BLaER1 treated with 17β-estradiol and CSF1 and Interleukin-3, amounts not matched to agents 10 nM and 100 nM (cell line): Measurements from ENCODE around the gene BAD.
A peak's percentile ranks its signal among the peaks of the same experiment; 100 is the strongest.
"Not testable (repeated sequence)": the region's sequence is repeated elsewhere in the genome, so short reads cannot be mapped to it uniquely, and the experiment has no call there.

Source experiments
- H3K27ac ChIP-seq, 11 experiments: shearing (Covaris generic); formaldehyde crosslinking; 2 replicates each; pipeline ENCODE4 v1.8.1; 2022
- H3K27me3 ChIP-seq, 11 experiments: shearing (Covaris generic); formaldehyde crosslinking; 2 replicates each; pipeline ENCODE4 v1.8.1; 2022
- H3K36me3 ChIP-seq, 11 experiments: shearing (Covaris generic); formaldehyde crosslinking; 2 replicates each; pipeline ENCODE4 v1.8.1; 2022
- H3K4me1 ChIP-seq, 10 experiments: shearing (Covaris generic); formaldehyde crosslinking; 2 replicates each; pipeline ENCODE4 v1.8.1; 2022
- H3K4me2 ChIP-seq, 11 experiments: shearing (Covaris generic); formaldehyde crosslinking; 2 replicates each; pipeline ENCODE4 v1.8.1; 2022
- H3K4me3 ChIP-seq, 10 experiments: shearing (Covaris generic); formaldehyde crosslinking; 2 replicates each; pipeline ENCODE4 v1.8.1; 2022
- H3K9ac ChIP-seq, 11 experiments: shearing (Covaris generic); formaldehyde crosslinking; 2 replicates each; pipeline ENCODE4 v1.8.1; 2022
- H3K9me3 ChIP-seq, 11 experiments: shearing (Covaris generic); formaldehyde crosslinking; replicated peaks in 1 of 11; 2 replicates each; pipeline ENCODE4 v1.8.1; 2022
- H4K20me1 ChIP-seq, 11 experiments: shearing (Covaris generic); formaldehyde crosslinking; 2 replicates each; pipeline ENCODE4 v1.8.1; 2022
- Cebpa-rat ChIP-seq, 11 experiments: shearing (Covaris generic); IDR thresholded peaks; 2 replicates each; pipeline ENCODE4 v1.8.1; 2022

Gene BAD

DNA sequence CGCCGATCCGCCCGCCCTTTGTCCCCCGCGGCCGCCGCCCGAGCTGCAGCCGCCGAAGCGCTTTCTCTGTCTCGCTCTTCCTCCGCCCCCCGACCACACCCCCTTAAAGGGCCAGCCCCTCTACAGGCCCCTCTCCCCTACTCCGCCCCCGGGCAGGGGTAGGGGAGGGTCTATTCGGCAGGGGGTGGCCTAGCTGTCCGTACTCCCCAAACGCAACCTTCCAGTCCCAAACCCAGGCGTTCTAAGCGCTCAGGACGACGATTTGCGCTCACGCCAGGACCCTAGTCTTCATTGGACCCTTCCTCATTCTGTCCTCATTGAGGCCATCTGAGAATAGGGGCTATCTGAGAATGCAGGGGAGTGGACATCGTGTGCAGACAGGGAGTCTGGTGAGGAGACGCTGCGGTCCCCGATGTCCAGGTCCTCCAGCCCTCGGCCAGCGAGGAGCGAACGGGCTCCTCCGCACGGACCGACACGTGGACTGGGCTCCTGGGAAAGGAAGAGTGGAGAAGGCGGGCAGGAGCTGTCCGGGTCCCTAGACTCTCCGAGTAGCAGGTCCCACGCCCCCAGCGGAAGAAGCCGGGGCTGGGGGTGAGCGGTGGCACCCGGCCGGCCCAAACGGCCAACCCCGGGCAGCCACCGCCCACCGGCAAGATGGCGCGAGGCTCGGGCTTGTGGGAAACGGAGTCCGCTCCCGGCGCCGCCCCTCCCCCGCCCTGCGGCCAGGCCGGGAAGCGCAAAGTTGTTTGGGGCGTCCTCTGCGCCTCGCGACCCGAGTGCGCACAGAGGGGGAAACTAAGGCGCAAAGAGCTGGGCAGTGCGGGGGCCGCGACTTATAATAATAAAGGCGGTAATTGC is 37.4 kb downstream of the BAD start, which contains the start of gene PPP1R14B:
Gene PPP1R14B (minus strand): TSS at position 73 of the 858 bp plus-strand sequence. CDS start 270 bp downstream, outside the sequence.
- no peaks in the 10 kb centered on the region for H3K9me3 ChIP-seq
- peaks cover 13 to 29% (median 22%) of the 10 kb centered on the region in 11 experiments for H3K36me3 ChIP-seq
- H3K4me1 ChIP-seq, result peaks cover 58 to 82% (median 77%) of the 10 kb centered on the region in 10 experiments
- no peak for TF ChIP-seq Cebpa-rat (IDR thresholded peaks at IDR 0.05)
- H3K4me3 ChIP-seq, result peak within 1 kb of the TSS; percentile 81 to 99 (median 96)
- H3K27me3 ChIP-seq, result no peaks in the 10 kb centered on the region
- peak within 1 kb of the TSS; percentile 98 to 100 (median 99) for H3K4me2 ChIP-seq
- peak within 1 kb of the TSS; percentile 81 to 97 (median 92) for H3K9ac ChIP-seq
- peaks cover 7 to 45% (median 34%) of the 10 kb centered on the region in 11 experiments; a peak in 21 of 22 replicates for H4K20me1 ChIP-seq
- H3K27ac ChIP-seq, result peak within 1 kb of the TSS; percentile 33 to 96 (median 93); a peak in 21 of 22 replicates

DNA sequence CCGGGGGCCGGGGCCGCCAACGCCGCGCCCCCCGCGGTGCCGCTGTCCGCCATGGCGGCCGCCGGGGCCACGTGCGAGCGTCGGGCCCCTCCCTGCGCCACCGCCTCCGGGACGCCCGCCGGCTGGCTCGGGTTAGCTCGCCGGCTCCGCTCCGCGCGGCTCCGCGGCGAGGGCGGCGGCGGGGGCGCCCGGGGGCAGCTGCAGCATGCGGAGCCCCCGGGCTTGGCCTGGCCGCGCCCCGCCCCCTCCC is 37.9 kb downstream of the BAD start:
- peaks cover 7 to 45% (median 36%) of the 10 kb centered on the region in 11 experiments; a peak in 21 of 22 replicates for H4K20me1 ChIP-seq
- H3K9ac ChIP-seq, result peak overlapping the region; percentile 81 to 97 (median 92)
- peak overlapping the region; percentile 33 to 96 (median 93); a peak in 21 of 22 replicates for H3K27ac ChIP-seq
- H3K36me3 ChIP-seq, result peaks cover 13 to 29% (median 22%) of the 10 kb centered on the region in 11 experiments
- not testable (repeated sequence) for H3K27me3 ChIP-seq, H3K9me3 ChIP-seq
- peaks cover 58 to 77% (median 75%) of the 10 kb centered on the region in 10 experiments for H3K4me1 ChIP-seq
- peak overlapping the region; percentile 81 to 99 (median 96) for H3K4me3 ChIP-seq
- peak overlapping the region; percentile 95 to 100 (median 99) for H3K4me2 ChIP-seq

DNA sequence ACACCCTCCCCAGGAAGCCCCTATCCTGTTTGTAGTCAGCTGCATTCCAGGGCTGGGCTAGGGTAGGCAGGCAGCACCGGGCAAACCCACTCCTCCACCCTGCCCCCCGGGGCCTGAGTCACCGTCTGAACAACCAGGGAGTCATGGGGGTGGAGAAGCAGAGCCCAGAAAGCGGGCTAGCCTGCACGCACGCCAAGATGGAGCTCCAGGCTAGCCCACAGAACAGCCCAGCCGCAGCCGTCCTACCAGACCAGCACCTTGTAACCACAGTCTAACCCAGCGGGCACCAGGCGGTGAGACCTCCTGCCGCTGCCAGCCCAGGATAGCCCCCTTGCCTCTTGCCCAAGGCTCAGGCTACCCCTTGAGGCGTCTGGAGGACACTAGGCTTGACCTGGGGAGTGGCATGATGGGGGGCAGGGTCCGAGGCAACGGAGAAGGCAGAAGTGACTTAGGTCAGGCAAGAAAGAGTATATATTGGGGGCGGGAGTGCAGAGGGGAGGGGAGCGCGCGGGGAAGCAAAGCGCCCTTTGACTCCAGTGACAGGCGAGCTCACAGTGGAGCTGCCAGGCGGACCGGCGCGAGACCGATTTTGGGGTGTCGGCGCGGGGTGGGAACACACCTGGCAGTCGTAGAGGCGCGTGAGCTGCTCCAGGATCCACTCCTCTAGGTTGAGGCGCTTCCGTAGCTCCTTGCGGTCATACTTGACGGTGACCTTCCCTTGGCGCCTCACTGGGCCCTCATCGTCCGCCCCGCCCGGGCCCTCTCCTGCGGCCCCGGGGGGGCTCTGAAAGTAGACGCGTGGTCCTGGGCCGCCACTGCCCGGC is 38.5 kb downstream of the BAD start:
- H3K4me3 ChIP-seq, result peak overlapping the region; percentile 81 to 99 (median 96)
- TF ChIP-seq Cebpa-rat (IDR thresholded peaks at IDR 0.05), result no peak
- H3K36me3 ChIP-seq, result peaks cover 13 to 29% (median 22%) of the 10 kb centered on the region in 11 experiments
- H3K9me3 ChIP-seq, result no peaks in the 10 kb centered on the region
- H3K9ac ChIP-seq, result peak overlapping the region; percentile 81 to 97 (median 92)
- peaks cover 7 to 45% (median 36%) of the 10 kb centered on the region in 11 experiments; a peak in 21 of 22 replicates for H4K20me1 ChIP-seq
- H3K4me2 ChIP-seq, result peak overlapping the region; percentile 91 to 100 (median 98)
- peaks cover 58 to 76% (median 74%) of the 10 kb centered on the region in 10 experiments for H3K4me1 ChIP-seq
- H3K27me3 ChIP-seq, result no peaks in the 10 kb centered on the region
- peak overlapping the region; percentile 33 to 96 (median 93); a peak in 21 of 22 replicates for H3K27ac ChIP-seq

DNA sequence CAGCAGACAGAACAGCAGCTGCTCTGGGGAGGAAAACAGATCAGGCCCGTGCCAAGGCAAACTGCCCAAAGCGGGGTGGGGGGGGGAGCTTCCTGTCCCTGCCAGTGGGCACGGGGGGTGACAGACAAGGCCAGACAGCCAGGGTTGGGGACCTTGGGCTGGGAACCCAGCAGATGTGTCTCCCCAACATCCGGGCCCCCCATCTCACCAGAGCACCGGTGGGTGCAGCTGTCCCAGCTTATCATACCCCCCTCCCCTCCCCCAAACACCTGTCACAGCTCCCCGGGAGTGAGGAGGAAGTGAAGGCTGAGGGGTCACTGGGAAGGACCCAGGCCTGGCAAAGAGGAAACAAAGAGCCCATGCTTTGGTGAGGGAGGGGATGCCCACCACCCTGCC is 39.1 kb downstream of the BAD start:
- Histone ChIP-seq H3K27me3 (no peaks in the 10 kb centered on the region), H3K4me2 (peak overlapping the region; percentile 91 to 100 (median 98)), H4K20me1 (peaks cover 7 to 45% (median 36%) of the 10 kb centered on the region in 11 experiments; a peak in 21 of 22 replicates), H3K36me3 (peaks cover 13 to 29% (median 22%) of the 10 kb centered on the region in 11 experiments), H3K4me3 (peak overlapping the region; percentile 81 to 99 (median 96)), H3K4me1 (peaks cover 55 to 73% (median 71%) of the 10 kb centered on the region in 10 experiments), H3K9me3 (no peaks in the 10 kb centered on the region), H3K9ac (peak overlapping the region; percentile 81 to 97 (median 92)), H3K27ac (peak overlapping the region; percentile 33 to 96 (median 93); a peak in 21 of 22 replicates)
- no peak for TF ChIP-seq Cebpa-rat (IDR thresholded peaks at IDR 0.05)

DNA sequence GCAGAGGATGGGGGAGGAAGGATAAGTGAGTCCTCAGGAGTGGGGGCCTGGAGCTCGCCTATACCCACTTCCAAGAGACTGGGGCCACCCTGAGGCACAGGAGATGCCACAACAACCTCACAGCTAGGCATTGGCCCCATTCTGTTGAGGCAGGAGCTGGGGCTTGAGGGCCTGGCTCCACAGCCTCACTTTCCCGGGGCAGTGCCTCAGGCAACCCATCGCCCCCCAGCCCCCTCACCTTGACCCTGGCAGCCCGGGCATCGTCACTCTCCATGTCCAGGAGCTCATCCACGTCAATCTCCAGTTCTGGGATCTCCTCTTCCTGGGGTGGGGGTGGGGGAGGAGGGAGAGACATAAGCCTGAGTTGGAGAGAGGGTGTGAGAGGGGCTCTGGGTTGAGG is 39.5 kb downstream of the BAD start:
- peak overlapping the region; percentile 33 to 96 (median 93); a peak in 21 of 22 replicates for H3K27ac ChIP-seq
- H4K20me1 ChIP-seq, result peaks cover 7 to 45% (median 36%) of the 10 kb centered on the region in 11 experiments; a peak in 21 of 22 replicates
- peaks cover 13 to 29% (median 22%) of the 10 kb centered on the region in 11 experiments for H3K36me3 ChIP-seq
- no peaks in the 10 kb centered on the region for H3K27me3 ChIP-seq
- no peak for TF ChIP-seq Cebpa-rat (IDR thresholded peaks at IDR 0.05)
- peaks cover 55 to 73% (median 71%) of the 10 kb centered on the region in 10 experiments for H3K4me1 ChIP-seq
- H3K9ac ChIP-seq, result peak overlapping the region; percentile 81 to 97 (median 92)
- H3K9me3 ChIP-seq, result no peaks in the 10 kb centered on the region
- H3K4me2 ChIP-seq, result peak overlapping the region; percentile 91 to 100 (median 98)
- peak overlapping the region; percentile 81 to 99 (median 96) for H3K4me3 ChIP-seq

DNA sequence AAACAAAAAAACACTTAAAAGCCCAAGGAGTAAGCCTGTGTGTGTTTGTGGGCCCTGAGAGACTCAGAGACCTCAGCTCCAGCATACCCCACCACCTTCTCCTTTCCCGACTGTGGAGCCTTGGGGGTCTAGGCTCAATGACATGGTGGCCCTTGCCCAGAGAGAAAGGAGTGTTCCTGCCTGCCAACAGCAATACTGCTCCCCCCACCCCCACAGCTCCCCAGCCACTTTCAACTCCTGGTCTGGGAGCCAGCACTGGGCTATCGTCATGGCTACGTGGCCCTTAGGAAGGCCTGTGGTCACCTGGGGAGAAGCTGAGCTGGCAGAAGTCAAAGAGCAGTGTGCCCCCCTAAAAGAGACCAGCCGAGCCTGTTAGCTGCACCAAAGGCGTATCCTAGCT is 40.4 kb downstream of the BAD start:
- H3K4me3 ChIP-seq, result peak overlapping the region in 9 of 10 experiments; percentile 24 to 99 (median 97); a peak in 15 of 20 replicates
- no peaks in the 10 kb centered on the region for H3K27me3 ChIP-seq
- peaks cover 13 to 33% (median 22%) of the 10 kb centered on the region in 11 experiments for H3K36me3 ChIP-seq
- no peak for TF ChIP-seq Cebpa-rat (IDR thresholded peaks at IDR 0.05)
- H3K9ac ChIP-seq, result peak overlapping the region; percentile 28 to 97 (median 91); a peak in 19 of 22 replicates
- H3K4me2 ChIP-seq, result peak overlapping the region; percentile 91 to 100 (median 98)
- peaks cover 55 to 73% (median 71%) of the 10 kb centered on the region in 10 experiments for H3K4me1 ChIP-seq
- no peaks in the 10 kb centered on the region for H3K9me3 ChIP-seq
- H4K20me1 ChIP-seq, result peaks cover 7 to 45% (median 36%) of the 10 kb centered on the region in 11 experiments; a peak in 21 of 22 replicates
- H3K27ac ChIP-seq, result peak overlapping the region in 7 of 11 experiments; percentile 1 to 95 (median 30); a peak in 7 of 22 replicates

DNA sequence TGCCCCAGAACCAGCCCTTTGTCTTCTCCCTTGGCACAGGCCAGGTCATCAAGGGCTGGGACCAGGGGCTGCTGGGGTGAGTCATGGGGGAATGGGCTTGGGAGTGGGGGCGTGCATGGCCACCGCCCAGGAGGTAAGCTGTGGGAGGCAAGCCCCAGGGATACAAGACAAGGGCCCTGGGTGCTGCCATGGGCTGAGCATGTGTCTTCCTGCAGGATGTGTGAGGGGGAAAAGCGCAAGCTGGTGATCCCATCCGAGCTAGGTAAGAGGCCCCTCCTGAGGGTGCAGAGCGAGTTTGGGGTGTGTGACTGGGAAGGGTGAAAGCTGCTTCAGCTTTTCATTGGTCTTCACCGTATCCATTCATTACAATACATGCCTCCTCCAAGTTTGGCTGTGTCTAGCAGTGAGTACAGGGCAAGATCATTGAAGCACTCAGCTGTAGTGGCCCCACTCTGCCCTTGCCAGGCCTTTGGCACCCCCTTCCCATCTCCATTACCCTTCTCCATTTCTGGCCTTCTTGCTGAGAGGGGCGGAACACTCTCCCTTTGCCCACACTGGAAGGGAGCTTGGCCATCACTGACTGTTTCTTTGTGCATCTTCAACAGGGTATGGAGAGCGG is 41.1 kb downstream of the BAD start:
- H3K4me1 ChIP-seq, result peaks cover 62 to 73% (median 71%) of the 10 kb centered on the region in 10 experiments
- H3K9me3 ChIP-seq, result no peaks in the 10 kb centered on the region
- H3K36me3 ChIP-seq, result peaks cover 15 to 41% (median 26%) of the 10 kb centered on the region in 11 experiments
- H3K9ac ChIP-seq, result peak overlapping the region; percentile 28 to 97 (median 91); a peak in 20 of 22 replicates
- H3K27me3 ChIP-seq, result no peaks in the 10 kb centered on the region
- peak overlapping the region in 7 of 11 experiments; percentile 1 to 95 (median 47); a peak in 6 of 22 replicates for H3K27ac ChIP-seq
- peak overlapping the region; percentile 91 to 100 (median 98) for H3K4me2 ChIP-seq
- peaks cover 7 to 45% (median 36%) of the 10 kb centered on the region in 11 experiments; a peak in 21 of 22 replicates for H4K20me1 ChIP-seq
- TF ChIP-seq Cebpa-rat (IDR thresholded peaks at IDR 0.05), result no peak
- H3K4me3 ChIP-seq, result peak overlapping the region; percentile 24 to 99 (median 97); a peak in 14 of 20 replicates
